Measurements from ENCODE around the gene MAP4K5.

The MAP4K5 gene

GRCh38 chr14:50488521-50488920 lies 43.8 kb downstream of the MAP4K5 start:
- no peak overlapping the region for H3K27ac ChIP-seq (ENCODE audit: insufficient read depth, low read length, poor library complexity, severe bottlenecking)
- no peaks in the 10 kb centered on the region for H3K27me3 ChIP-seq (replicated peaks; ENCODE audit: control insufficient read depth, insufficient read depth, low read length, poor library complexity, severe bottlenecking)
- peaks cover 4% of the 10 kb centered on the region for H3K36me3 ChIP-seq (ENCODE audit: control insufficient read depth, insufficient read depth, low read length)
- no peaks in the 10 kb centered on the region for H3K4me1 ChIP-seq (ENCODE audit: control insufficient read depth, insufficient read depth, low read length, poor library complexity, severe bottlenecking)
- DNase-seq: no peak
- H3K4me3 ChIP-seq (ENCODE audit: insufficient read depth, low read depth, low read length, poor library complexity, severe bottlenecking): no peak overlapping the region
- H3K9me3 ChIP-seq (ENCODE audit: control insufficient read depth, low read length): no peaks in the 10 kb centered on the region

- DNase-seq: no peak
- no peaks in the 10 kb centered on the region for H3K27me3 ChIP-seq (replicated peaks; ENCODE audit: control insufficient read depth, insufficient read depth, low read length, poor library complexity, severe bottlenecking)
- H3K9me3 ChIP-seq (ENCODE audit: control insufficient read depth, low read length): no peaks in the 10 kb centered on the region
- no peaks in the 10 kb centered on the region for H3K4me1 ChIP-seq (ENCODE audit: control insufficient read depth, insufficient read depth, low read length, poor library complexity, severe bottlenecking)
- H3K4me3 ChIP-seq (ENCODE audit: insufficient read depth, low read depth, low read length, poor library complexity, severe bottlenecking): no peak overlapping the region
- H3K36me3 ChIP-seq (ENCODE audit: control insufficient read depth, insufficient read depth, low read length): peaks cover 17% of the 10 kb centered on the region
- no peak overlapping the region for H3K27ac ChIP-seq (ENCODE audit: insufficient read depth, low read length, poor library complexity, severe bottlenecking)
Observed at GRCh38 chr14:50479041-50479440, 53.3 kb downstream of the MAP4K5 start.

GRCh38 chr14:50477760-50478159 lies 54.6 kb downstream of the MAP4K5 start:
- H3K4me1 ChIP-seq (ENCODE audit: control insufficient read depth, insufficient read depth, low read length, poor library complexity, severe bottlenecking): no peaks in the 10 kb centered on the region
- no peaks in the 10 kb centered on the region for H3K27me3 ChIP-seq (replicated peaks; ENCODE audit: control insufficient read depth, insufficient read depth, low read length, poor library complexity, severe bottlenecking)
- peaks cover 29% of the 10 kb centered on the region for H3K36me3 ChIP-seq (ENCODE audit: control insufficient read depth, insufficient read depth, low read length)
- no peak for DNase-seq
- no peak overlapping the region for H3K27ac ChIP-seq (ENCODE audit: insufficient read depth, low read length, poor library complexity, severe bottlenecking)
- no peak overlapping the region for H3K4me3 ChIP-seq (ENCODE audit: insufficient read depth, low read depth, low read length, poor library complexity, severe bottlenecking)
- no peaks in the 10 kb centered on the region for H3K9me3 ChIP-seq (ENCODE audit: control insufficient read depth, low read length)

GRCh38 chr14:50476134-50476533 lies 56.2 kb downstream of the MAP4K5 start:
- Histone ChIP-seq H3K4me1 (ENCODE audit: control insufficient read depth, insufficient read depth, low read length, poor library complexity, severe bottlenecking) (no peaks in the 10 kb centered on the region), H3K36me3 (ENCODE audit: control insufficient read depth, insufficient read depth, low read length) (peaks cover 45% of the 10 kb centered on the region), H3K9me3 (ENCODE audit: control insufficient read depth, low read length) (peaks cover 4% of the 10 kb centered on the region), H3K4me3 (ENCODE audit: insufficient read depth, low read depth, low read length, poor library complexity, severe bottlenecking) (no peak overlapping the region), H3K27ac (ENCODE audit: insufficient read depth, low read length, poor library complexity, severe bottlenecking) (no peak overlapping the region), H3K27me3 (replicated peaks; ENCODE audit: control insufficient read depth, insufficient read depth, low read length, poor library complexity, severe bottlenecking) (no peaks in the 10 kb centered on the region)
- no peak for DNase-seq

GRCh38 chr14:50475460-50475859 lies 56.9 kb downstream of the MAP4K5 start:
- Histone ChIP-seq H3K27me3 (replicated peaks; ENCODE audit: control insufficient read depth, insufficient read depth, low read length, poor library complexity, severe bottlenecking) (no peaks in the 10 kb centered on the region), H3K4me1 (ENCODE audit: control insufficient read depth, insufficient read depth, low read length, poor library complexity, severe bottlenecking) (no peaks in the 10 kb centered on the region), H3K9me3 (ENCODE audit: control insufficient read depth, low read length) (peaks cover 4% of the 10 kb centered on the region), H3K36me3 (ENCODE audit: control insufficient read depth, insufficient read depth, low read length) (peaks cover 52% of the 10 kb centered on the region), H3K4me3 (ENCODE audit: insufficient read depth, low read depth, low read length, poor library complexity, severe bottlenecking) (no peak overlapping the region), H3K27ac (ENCODE audit: insufficient read depth, low read length, poor library complexity, severe bottlenecking) (no peak overlapping the region)
- no peak for DNase-seq

GRCh38 chr14:50471838-50472465 lies 60.4 kb downstream of the MAP4K5 start:
- no peaks in the 10 kb centered on the region for H3K4me1 ChIP-seq (ENCODE audit: control insufficient read depth, insufficient read depth, low read length, poor library complexity, severe bottlenecking)
- peaks cover 4% of the 10 kb centered on the region for H3K9me3 ChIP-seq (ENCODE audit: control insufficient read depth, low read length)
- no peak overlapping the region for H3K27ac ChIP-seq (ENCODE audit: insufficient read depth, low read length, poor library complexity, severe bottlenecking)
- no peaks in the 10 kb centered on the region for H3K27me3 ChIP-seq (replicated peaks; ENCODE audit: control insufficient read depth, insufficient read depth, low read length, poor library complexity, severe bottlenecking)
- no peak overlapping the region for H3K4me3 ChIP-seq (ENCODE audit: insufficient read depth, low read depth, low read length, poor library complexity, severe bottlenecking)
- DNase-seq: no peak
- H3K36me3 ChIP-seq (ENCODE audit: control insufficient read depth, insufficient read depth, low read length): peaks cover 52% of the 10 kb centered on the region

- Histone ChIP-seq H3K36me3 (ENCODE audit: control insufficient read depth, insufficient read depth, low read length) (peaks cover 44% of the 10 kb centered on the region), H3K27ac (ENCODE audit: insufficient read depth, low read length, poor library complexity, severe bottlenecking) (no peak overlapping the region), H3K4me1 (ENCODE audit: control insufficient read depth, insufficient read depth, low read length, poor library complexity, severe bottlenecking) (no peaks in the 10 kb centered on the region), H3K9me3 (ENCODE audit: control insufficient read depth, low read length) (peaks cover 4% of the 10 kb centered on the region), H3K4me3 (ENCODE audit: insufficient read depth, low read depth, low read length, poor library complexity, severe bottlenecking) (no peak overlapping the region), H3K27me3 (replicated peaks; ENCODE audit: control insufficient read depth, insufficient read depth, low read length, poor library complexity, severe bottlenecking) (no peaks in the 10 kb centered on the region)
- DNase-seq: no peak
Observed at GRCh38 chr14:50469982-50470381, 62.4 kb downstream of the MAP4K5 start.

GRCh38 chr14:50462111-50462510 lies 70.3 kb downstream of the MAP4K5 start:
- H3K4me1 ChIP-seq (ENCODE audit: control insufficient read depth, insufficient read depth, low read length, poor library complexity, severe bottlenecking): no peaks in the 10 kb centered on the region
- H3K27me3 ChIP-seq (replicated peaks; ENCODE audit: control insufficient read depth, insufficient read depth, low read length, poor library complexity, severe bottlenecking): no peaks in the 10 kb centered on the region
- no peak overlapping the region for H3K4me3 ChIP-seq (ENCODE audit: insufficient read depth, low read depth, low read length, poor library complexity, severe bottlenecking)
- H3K27ac ChIP-seq (ENCODE audit: insufficient read depth, low read length, poor library complexity, severe bottlenecking): no peak overlapping the region
- DNase-seq: no peak
- H3K36me3 ChIP-seq (ENCODE audit: control insufficient read depth, insufficient read depth, low read length): peaks cover 8% of the 10 kb centered on the region
- H3K9me3 ChIP-seq (ENCODE audit: control insufficient read depth, low read length): no peaks in the 10 kb centered on the region

- Histone ChIP-seq H3K27ac (ENCODE audit: insufficient read depth, low read length, poor library complexity, severe bottlenecking) (no peak overlapping the region), H3K36me3 (ENCODE audit: control insufficient read depth, insufficient read depth, low read length) (peaks cover 25% of the 10 kb centered on the region)
- DNase-seq: no peak
Observed at GRCh38 chr14:50453869-50454268, 78.5 kb downstream of the MAP4K5 start.

GRCh38 chr14:50452979-50453705 lies 79.2 kb downstream of the MAP4K5 start:
- Histone ChIP-seq H3K9me3 (ENCODE audit: control insufficient read depth, low read length) (no peaks in the 10 kb centered on the region), H3K4me1 (ENCODE audit: control insufficient read depth, insufficient read depth, low read length, poor library complexity, severe bottlenecking) (no peaks in the 10 kb centered on the region), H3K27ac (ENCODE audit: insufficient read depth, low read length, poor library complexity, severe bottlenecking) (no peak overlapping the region), H3K27me3 (replicated peaks; ENCODE audit: control insufficient read depth, insufficient read depth, low read length, poor library complexity, severe bottlenecking) (no peaks in the 10 kb centered on the region), H3K4me3 (ENCODE audit: insufficient read depth, low read depth, low read length, poor library complexity, severe bottlenecking) (no peak overlapping the region), H3K36me3 (ENCODE audit: control insufficient read depth, insufficient read depth, low read length) (peaks cover 25% of the 10 kb centered on the region)
- DNase-seq: no peak

More at GRCh38 chr14:50453869-50454268, 78.5 kb downstream of the MAP4K5 start:
- Histone ChIP-seq H3K4me1 (ENCODE audit: control insufficient read depth, insufficient read depth, low read length, poor library complexity, severe bottlenecking) (no peaks in the 10 kb centered on the region), H3K27me3 (replicated peaks; ENCODE audit: control insufficient read depth, insufficient read depth, low read length, poor library complexity, severe bottlenecking) (no peaks in the 10 kb centered on the region), H3K4me3 (ENCODE audit: insufficient read depth, low read depth, low read length, poor library complexity, severe bottlenecking) (no peak overlapping the region), H3K9me3 (ENCODE audit: control insufficient read depth, low read length) (no peaks in the 10 kb centered on the region)
